Common myeloid progenitor, CD34-positive (primary cell): ENCODE measurements around the gene CCS.

ENCODE experiments used
- CTCF ChIA-PET: fragments of 350-600 bp; sonication (Branson Sonifier 250); formaldehyde crosslinking; loops from one replicate; lab custom pipeline; 2021; ENCODE audit warnings: antibody characterized with exemption; lab: Charles Lee
- POLR2A ChIA-PET: fragments of 350-600 bp; sonication (Branson Sonifier 250); formaldehyde crosslinking; loops from one replicate; lab custom pipeline; 2021; ENCODE audit warnings: antibody characterized with exemption; lab: Charles Lee
- DNase-seq, 3 donors: peaks; one replicate each; pipeline versions ENCODE4 v3.0.0 to v3.0.0-alpha.2; 2013
- H3K27ac ChIP-seq, 2 experiments: 1 replicate in 1 of 2; 2 replicates in 1 of 2; pipeline ENCODE4 v1.7.0; 2013; ENCODE audit warnings: inconsistent platforms in 2 of 2, low read length in 2 of 2, mild to moderate bottlenecking in 2 of 2, low read depth in 1 of 2, moderate library complexity in 1 of 2; ENCODE audit not compliant: severe bottlenecking in 2 of 2, insufficient read depth in 1 of 2, poor library complexity in 1 of 2
- H3K27me3 ChIP-seq, 5 experiments: replicated peaks in 2 of 5; 1 replicate in 3 of 5; 2 replicates in 2 of 5; pipeline versions ENCODE4 v1.6.1 to v1.7.0; 2013; ENCODE audit warnings: low read length in 4 of 5, mild to moderate bottlenecking in 2 of 5, moderate library complexity in 2 of 5, inconsistent platforms in 1 of 5; ENCODE audit not compliant: insufficient read depth in 5 of 5, control insufficient read depth in 4 of 5
- H3K36me3 ChIP-seq, 4 experiments: 1 replicate in 2 of 4; 2 replicates in 2 of 4; pipeline versions ENCODE4 v1.6.1 to v1.7.0; 2013; ENCODE audit warnings: low read length in 3 of 4, control low read depth in 1 of 4, mild to moderate bottlenecking in 1 of 4; ENCODE audit not compliant: control insufficient read depth in 4 of 4, insufficient read depth in 4 of 4
- H3K4me1 ChIP-seq, 4 experiments: 1 replicate in 3 of 4; 2 replicates in 1 of 4; pipeline versions ENCODE4 v1.6.1 to v1.7.1; 2013; ENCODE audit warnings: low read length in 3 of 4, mild to moderate bottlenecking in 3 of 4, control low read depth in 1 of 4, inconsistent platforms in 1 of 4, moderate library complexity in 1 of 4; ENCODE audit not compliant: control insufficient read depth in 4 of 4, insufficient read depth in 4 of 4; ENCODE audit errors: control extremely low read depth in 1 of 4
- H3K4me3 ChIP-seq, 7 experiments: 1 replicate in 4 of 7; 2 replicates in 3 of 7; pipeline versions ENCODE4 v1.5.1 to v1.7.0; 2013; ENCODE audit warnings: mild to moderate bottlenecking in 7 of 7, low read length in 6 of 7, moderate library complexity in 6 of 7, inconsistent platforms in 2 of 7, low read depth in 2 of 7, control low read depth in 1 of 7; ENCODE audit not compliant: insufficient read depth in 4 of 7, control insufficient read depth in 1 of 7; ENCODE audit errors: extremely low read depth in 1 of 7
- H3K9me3 ChIP-seq, 5 experiments: 1 replicate in 4 of 5; 2 replicates in 1 of 5; pipeline versions ENCODE4 v1.6.1 to v1.7.1; 2013; ENCODE audit warnings: low read length in 4 of 5, mild to moderate bottlenecking in 2 of 5, inconsistent platforms in 1 of 5, low read depth in 1 of 5, moderate library complexity in 1 of 5; ENCODE audit not compliant: control insufficient read depth in 4 of 5, insufficient read depth in 2 of 5; ENCODE audit errors: control extremely low read depth in 1 of 5
- WGBS: methylation state at CpG from one replicate; pipeline ENCODE4 v1.1.5; 2013; ENCODE audit not compliant: insufficient coverage; 5-methylcytosine and 5-hydroxymethylcytosine counted together

The CCS gene

DNA sequence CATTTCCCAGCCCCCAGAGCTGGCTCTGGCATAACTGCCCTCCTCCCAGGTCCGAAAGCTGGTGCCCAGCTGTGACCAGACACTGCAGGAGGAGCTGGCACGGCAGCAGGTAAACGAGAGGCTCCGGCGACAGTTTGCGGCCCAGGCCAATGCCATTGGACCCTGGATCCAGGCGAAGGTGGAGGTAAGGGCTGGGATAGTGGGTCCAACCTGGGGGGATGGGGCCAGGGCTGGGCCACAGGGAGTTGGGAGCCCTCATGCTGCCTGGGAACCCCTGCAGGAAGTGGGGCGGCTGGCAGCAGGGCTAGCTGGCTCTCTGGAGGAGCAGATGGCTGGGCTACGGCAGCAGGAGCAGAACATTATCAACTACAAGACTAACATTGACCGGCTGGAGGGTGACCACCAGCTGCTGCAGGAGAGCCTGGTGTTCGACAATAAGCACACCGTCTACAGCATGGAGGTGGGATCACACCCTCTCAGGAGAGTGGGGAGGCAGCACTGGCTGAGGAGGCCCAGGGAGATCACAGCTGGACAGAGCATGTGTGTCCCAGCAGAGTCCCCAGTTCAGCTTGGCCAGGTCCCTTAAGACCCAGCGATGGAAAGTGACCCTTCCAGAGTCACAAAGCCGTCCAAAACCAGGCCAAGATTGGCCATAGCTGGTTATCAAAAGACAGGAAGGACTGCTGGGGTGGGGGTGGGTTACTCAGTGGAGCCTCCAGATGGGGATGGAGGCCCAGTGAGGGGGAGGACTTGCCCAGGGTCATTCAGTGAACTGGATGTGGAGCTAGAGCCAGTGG lies 31.6 kb upstream of the CCS start:
- no peak for DNase-seq
- Histone ChIP-seq H3K4me3 (no peak overlapping the region), H3K4me1 (peaks cover 0 to 4% (median 2%) of the 10 kb centered on the region in 4 experiments), H3K36me3 (peaks cover 0 to 20% (median 5%) of the 10 kb centered on the region in 4 experiments), H3K27me3 (peaks cover 0 to 18% (median 6%) of the 10 kb centered on the region in 5 experiments), H3K9me3 (no peaks in the 10 kb centered on the region), H3K27ac (no peak overlapping the region)
- POLR2A ChIA-PET = no interaction called here
- WGBS = 95% methylated on average over 13 of the region's 14 CpGs
- CTCF ChIA-PET = interaction anchor here (0.8 to 1.7 kb wide), 3 partner anchors 11 to 117 kb away, joined by 3 to 5 read pairs (median 4); partner anchors contain the start of gene ZDHHC24

DNA sequence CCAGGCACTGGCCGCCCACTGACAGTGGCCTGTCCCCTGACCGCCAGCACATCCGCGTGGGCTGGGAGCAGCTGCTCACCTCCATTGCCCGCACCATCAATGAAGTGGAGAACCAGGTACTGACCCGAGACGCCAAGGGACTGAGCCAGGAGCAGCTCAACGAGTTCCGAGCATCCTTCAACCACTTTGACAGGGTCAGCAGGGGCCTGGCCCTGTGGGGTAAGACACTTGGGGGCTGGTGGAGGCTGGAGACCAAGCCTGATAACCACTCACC lies 31.1 kb upstream of the CCS start:
- Histone ChIP-seq H3K4me3 (no peak overlapping the region), H3K27ac (no peak overlapping the region), H3K4me1 (peaks cover 0 to 4% (median 2%) of the 10 kb centered on the region in 4 experiments), H3K27me3 (peaks cover 0 to 18% (median 6%) of the 10 kb centered on the region in 5 experiments), H3K9me3 (no peaks in the 10 kb centered on the region), H3K36me3 (peaks cover 0 to 20% (median 5%) of the 10 kb centered on the region in 4 experiments)
- ChIA-PET CTCF (interaction anchor here (1.7 to 2.1 kb wide), 2 partner anchors 16 kb away, joined by 4 to 11 read pairs; partner anchors contain the start of gene ZDHHC24), POLR2A (interaction anchor here (0.7 kb wide), 1 partner anchor 42 kb away, joined by 4 read pairs; no protein-coding TSS in a partner anchor)
- WGBS = 94% methylated on average over 8 of the region's 9 CpGs
- DNase-seq = no peak

DNA sequence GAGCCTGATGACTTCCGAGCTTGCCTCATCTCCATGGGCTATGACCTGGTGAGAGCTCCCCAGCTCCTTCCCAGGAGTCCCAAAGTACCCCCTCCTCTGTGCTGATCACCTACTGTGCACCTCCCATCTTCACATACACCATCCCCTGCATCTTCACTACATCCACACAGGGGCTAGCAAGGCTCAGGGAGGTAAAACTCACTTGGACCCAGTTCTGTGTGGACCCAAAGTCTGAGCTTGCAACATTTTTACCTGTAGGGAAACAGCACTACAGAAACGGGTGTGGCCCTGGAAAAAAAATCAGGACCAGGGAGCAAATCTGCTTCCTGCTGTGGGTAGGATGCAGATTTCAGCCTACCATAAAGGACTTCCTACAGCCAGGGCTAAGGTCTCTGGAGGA lies 30.7 kb upstream of the CCS start:
- Histone ChIP-seq H3K27ac (no peak overlapping the region), H3K36me3 (peaks cover 0 to 20% (median 5%) of the 10 kb centered on the region in 4 experiments), H3K4me1 (peaks cover 0 to 4% (median 2%) of the 10 kb centered on the region in 4 experiments), H3K27me3 (peaks cover 0 to 18% (median 6%) of the 10 kb centered on the region in 5 experiments), H3K4me3 (no peak overlapping the region), H3K9me3 (no peaks in the 10 kb centered on the region)
- ChIA-PET CTCF (interaction anchor here (1.4 to 2.1 kb wide), 3 partner anchors 10 to 16 kb away, joined by 4 to 11 read pairs (median 4); partner anchors contain the start of gene ZDHHC24), POLR2A (interaction anchor here (0.7 kb wide), 1 partner anchor 42 kb away, joined by 4 read pairs; no protein-coding TSS in a partner anchor)
- 93% methylated on average over 1 of the region's 2 CpGs for WGBS
- DNase-seq = no peak

GRCh38 chr11:66562907-66563583 lies 29.9 kb upstream of the CCS start:
- ChIA-PET POLR2A (no interaction called here), CTCF (interaction anchor here (1.0 to 2.1 kb wide), 4 partner anchors 10 to 116 kb away, joined by 3 to 11 read pairs (median 4); no protein-coding TSS in a partner anchor)
- peaks cover 0 to 12% (median 4%) of the 10 kb centered on the region in 5 experiments for H3K27me3 ChIP-seq
- peaks cover 0 to 10% (median 6%) of the 10 kb centered on the region in 4 experiments for H3K4me1 ChIP-seq
- H3K4me3 ChIP-seq = no peak overlapping the region
- H3K36me3 ChIP-seq = peaks cover 0 to 20% (median 5%) of the 10 kb centered on the region in 4 experiments
- no peaks in the 10 kb centered on the region for H3K9me3 ChIP-seq
- 96% methylated on average over 20 of the region's 20 CpGs for WGBS
- H3K27ac ChIP-seq = no peak overlapping the region
- DNase-seq = no peak

GRCh38 chr11:66563832-66564231 lies 29.2 kb upstream of the CCS start:
- no peaks in the 10 kb centered on the region for H3K9me3 ChIP-seq
- WGBS = 93% methylated on average over 6 of the region's 10 CpGs
- no peak overlapping the region for H3K4me3 ChIP-seq
- ChIA-PET POLR2A (no interaction called here), CTCF (interaction anchor here (1.0 to 2.1 kb wide), 3 partner anchors 14 to 115 kb away, joined by 3 to 11 read pairs (median 3); no protein-coding TSS in a partner anchor)
- DNase-seq = no peak
- no peak overlapping the region for H3K27ac ChIP-seq
- peaks cover 0 to 20% (median 5%) of the 10 kb centered on the region in 4 experiments for H3K36me3 ChIP-seq
- peaks cover 0 to 17% (median 12%) of the 10 kb centered on the region in 4 experiments for H3K4me1 ChIP-seq
- peaks cover 0 to 5% (median 4%) of the 10 kb centered on the region in 5 experiments for H3K27me3 ChIP-seq

GRCh38 chr11:66564538-66564937 lies 28.4 kb upstream of the CCS start:
- CTCF ChIA-PET = interaction anchor here (1.0 kb wide), 1 partner anchor 14 kb away, joined by 4 read pairs; no protein-coding TSS in a partner anchor
- H3K36me3 ChIP-seq = peaks cover 0 to 20% (median 5%) of the 10 kb centered on the region in 4 experiments
- H3K9me3 ChIP-seq = no peaks in the 10 kb centered on the region
- peaks cover 0 to 4% (median 0%) of the 10 kb centered on the region in 5 experiments for H3K27me3 ChIP-seq
- H3K4me1 ChIP-seq = peaks cover 0 to 14% (median 10%) of the 10 kb centered on the region in 4 experiments
- H3K27ac ChIP-seq = no peak overlapping the region
- H3K4me3 ChIP-seq = no peak overlapping the region
- DNase-seq = no peak
- WGBS = 96% methylated on average over 13 of the region's 14 CpGs
- POLR2A ChIA-PET = no interaction called here
